Stimulated activated CD8-positive, alpha-beta memory T cell treated with anti-CD3 and anti-CD28 coated beads, Interleukin-4, amount 100 ng/mL, for 24 hours (primary cell): ENCODE results near the gene CADPS.
"Not testable (repeated sequence)": the region's sequence is repeated elsewhere in the genome, so short reads cannot be mapped to it uniquely, and the experiment has no call there.

Source experiments
- DNase-seq: peaks from one replicate; pipeline ENCODE4 v3.0.0-alpha.2; 2020; ENCODE audit warnings: low read depth

Gene CADPS

DNA sequence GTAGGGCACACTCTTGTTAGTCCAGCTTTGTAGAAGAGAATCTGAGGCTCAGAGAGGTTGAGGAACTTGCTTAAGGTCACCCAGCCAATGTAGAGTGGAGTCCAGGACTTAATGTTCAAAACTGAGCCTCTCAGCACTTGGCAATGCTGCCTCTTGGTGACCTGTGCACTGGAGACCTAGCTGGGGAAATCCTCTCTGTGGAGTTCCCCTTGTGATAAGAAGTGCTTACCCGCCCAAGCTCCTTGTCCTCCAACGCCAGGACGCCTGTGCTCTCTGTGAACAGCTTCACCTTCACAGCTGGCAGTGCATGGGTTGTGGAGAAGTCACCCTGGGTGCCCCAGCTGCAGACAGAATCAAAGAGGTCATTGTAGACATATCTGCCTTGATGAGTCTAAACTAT is 282.8 kb downstream of the CADPS start:
- DNase-seq = no peak

DNA sequence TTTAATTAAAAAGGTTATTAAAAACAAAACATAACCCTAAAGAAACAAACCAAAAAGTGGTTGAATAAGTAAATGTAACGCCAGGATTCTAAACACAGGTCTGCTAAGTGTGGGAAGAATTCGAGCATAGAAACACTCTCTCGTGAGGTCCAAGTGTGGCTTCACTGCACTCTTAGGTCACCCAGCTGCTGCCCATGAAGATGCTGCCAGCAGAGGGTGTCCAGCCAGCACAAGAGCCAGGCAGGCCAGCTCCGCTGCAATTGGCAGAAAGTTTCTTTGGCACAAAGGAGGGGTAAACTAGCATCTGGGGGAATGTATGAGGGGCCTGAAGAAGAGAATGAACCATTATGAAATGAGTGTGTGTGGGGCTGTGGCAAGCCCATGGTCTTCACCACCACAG is 286.1 kb downstream of the CADPS start:
- no peak for DNase-seq

DNA sequence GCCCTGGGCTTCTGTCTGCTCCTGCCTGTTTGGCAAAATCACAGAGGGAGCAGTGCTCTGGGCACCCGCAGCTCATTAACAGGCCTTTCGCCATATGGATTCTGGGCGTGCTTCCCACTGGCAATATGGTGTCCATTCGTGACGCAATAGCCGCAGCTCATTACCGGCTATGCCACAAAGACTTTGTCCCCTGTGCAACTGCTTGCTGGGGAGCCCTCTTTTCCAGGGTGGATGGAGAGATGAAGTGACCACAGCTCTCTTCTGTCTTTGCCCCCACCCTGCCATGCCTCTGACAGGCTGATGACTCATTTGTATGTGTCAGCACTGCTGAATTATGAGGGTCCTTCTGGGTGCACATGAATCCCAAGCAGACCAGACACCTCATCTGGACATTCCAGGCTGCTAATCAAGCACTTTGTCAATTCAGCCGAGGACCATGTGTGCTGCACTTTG is 287.6 kb downstream of the CADPS start:
- DNase-seq = no peak

DNA sequence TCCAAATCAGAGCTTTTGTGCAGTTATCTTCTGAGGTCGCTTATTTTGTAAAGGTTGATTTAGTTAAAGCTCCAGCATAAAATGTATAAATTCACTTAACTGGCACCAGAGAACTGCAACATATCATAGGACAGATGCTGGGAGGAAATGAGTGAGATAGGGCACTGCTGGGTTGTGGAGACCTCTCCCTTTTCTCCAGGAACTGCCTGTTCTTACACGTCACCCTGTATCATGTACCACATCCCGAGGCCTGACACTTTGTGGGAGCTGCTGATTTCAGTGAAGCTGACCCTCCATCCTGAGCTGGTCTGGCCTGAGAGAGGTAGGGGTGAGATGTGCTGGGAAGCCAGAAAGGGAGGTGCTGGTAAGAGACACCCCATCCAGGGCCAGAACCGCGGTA is 288.0 kb downstream of the CADPS start:
- no peak for DNase-seq

DNA sequence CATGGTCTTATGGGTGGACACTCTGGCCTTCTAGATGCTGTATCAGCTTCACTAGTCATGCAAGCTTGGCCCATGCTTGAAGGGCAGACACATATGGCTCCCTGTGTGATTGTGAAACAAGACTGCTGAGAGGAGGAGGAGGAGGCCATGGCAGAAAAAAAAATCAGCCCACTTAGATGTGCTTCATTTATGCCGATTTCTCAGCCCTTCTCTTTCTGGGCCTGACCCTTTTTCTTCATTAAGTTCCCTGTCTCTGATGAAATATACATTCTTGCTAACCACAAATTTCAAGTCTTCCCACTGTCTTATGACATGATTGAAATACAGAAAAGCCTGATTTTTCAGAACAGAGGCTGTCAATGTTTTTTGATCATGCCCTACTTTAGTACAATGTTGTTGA is 288.9 kb downstream of the CADPS start:
- no peak for DNase-seq

DNA sequence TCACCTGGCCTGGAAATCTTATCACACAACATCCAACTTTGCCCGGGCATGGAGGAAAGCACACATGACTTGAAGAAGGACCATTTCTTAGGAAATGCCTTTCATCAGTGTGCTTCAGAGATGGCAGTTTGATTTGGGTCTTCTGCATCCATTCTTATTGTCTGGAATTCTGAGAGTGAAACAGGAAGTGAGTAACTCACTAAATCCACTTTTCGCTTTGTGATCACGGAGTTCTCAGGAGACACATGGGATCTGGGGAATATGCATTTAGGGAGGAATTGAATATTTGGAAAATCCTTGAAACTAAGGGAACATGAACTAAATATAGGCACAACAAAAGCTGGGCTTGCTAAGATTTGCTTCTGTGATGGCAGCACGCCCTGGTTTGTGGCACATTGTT is 289.4 kb downstream of the CADPS start:
- no peak for DNase-seq

DNA sequence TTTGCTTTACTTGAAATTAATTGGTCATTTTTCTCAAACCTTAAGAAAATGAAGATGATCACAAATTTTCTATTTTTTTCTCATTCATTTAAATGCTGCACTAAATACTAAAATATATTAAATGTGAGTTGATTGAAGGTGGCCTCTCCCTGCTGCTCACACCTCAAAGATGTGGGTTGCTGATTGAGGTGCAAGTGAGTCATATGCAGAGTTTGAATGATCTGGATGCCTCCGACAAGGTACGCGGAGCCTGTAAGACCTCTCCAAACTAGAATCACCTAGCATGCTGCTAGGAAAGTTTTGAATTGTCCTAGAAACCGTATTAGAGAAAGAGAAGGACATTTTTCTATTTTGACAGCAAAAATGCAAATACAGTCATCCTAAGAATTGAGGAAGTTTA is 290.6 kb downstream of the CADPS start:
- DNase-seq = no peak

DNA sequence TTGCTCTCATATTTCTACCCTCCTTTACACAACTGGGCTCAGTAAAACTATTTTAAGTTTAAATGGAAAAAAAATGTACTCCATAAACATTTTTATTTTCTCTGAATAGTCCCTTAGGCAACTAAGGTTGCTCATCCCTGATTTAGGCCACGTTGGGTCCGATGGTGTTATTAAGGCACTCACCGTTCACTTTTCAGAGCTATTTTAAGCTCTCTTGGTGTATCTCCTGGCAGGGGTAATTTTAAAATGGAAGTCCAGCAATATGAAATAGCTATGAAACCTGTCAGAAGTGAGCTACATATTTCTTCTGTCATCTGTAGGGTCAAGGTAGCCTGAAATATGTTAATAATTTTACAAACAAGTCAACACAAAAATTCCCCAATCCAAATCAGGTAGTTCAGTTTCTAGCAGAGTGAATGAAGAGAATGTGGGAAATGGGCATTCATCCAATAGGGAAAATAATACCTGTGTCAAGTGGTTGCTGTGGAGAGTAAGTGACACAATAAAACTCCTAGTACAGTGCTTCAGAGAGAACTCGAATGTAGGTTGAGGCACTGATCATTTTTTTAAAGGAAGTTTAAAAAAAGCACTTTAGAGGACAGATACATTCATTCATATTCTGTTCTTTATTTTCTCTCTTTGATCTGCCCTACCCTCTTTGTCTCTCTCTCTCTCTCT is 292.6 kb downstream of the CADPS start:
- DNase-seq = no peak

DNA sequence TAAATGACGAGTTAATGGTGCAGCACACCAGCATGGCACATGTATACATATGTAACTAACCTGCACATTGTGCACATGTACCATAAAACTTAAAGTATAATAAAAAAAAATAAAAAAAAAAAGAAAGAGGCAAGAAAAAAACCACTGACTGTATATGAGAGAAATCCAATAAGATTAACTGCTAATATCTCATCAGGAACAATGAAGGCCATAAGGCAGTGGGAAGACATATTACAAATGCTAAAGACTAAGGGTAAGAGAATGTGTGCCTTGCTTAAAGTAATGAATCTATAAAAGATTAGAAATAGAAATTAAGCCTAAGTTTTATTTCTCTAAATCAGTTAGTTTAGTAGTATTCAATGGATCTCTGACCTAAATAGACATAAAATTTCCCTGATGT is 294.7 kb downstream of the CADPS start:
- not testable (repeated sequence) for DNase-seq

DNA sequence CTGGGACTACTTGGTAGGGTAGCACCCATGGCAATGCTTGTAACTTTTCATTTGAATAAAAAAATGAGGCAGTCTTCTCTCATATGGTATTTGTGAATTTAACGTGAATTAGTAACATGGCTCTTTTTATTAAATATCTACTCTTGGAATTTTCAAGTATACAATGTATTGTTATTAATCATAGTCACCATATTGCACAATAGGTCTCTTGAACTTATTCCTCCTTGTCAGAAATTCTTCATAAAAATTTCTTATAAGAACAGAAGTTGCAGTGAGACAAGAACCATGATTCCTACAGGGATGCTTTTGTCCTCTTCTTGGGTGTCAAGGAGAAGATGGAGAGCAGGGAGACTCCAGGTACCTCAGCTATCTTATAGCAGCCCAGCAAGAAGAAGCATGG is 298.1 kb downstream of the CADPS start:
- DNase-seq = no peak

DNA sequence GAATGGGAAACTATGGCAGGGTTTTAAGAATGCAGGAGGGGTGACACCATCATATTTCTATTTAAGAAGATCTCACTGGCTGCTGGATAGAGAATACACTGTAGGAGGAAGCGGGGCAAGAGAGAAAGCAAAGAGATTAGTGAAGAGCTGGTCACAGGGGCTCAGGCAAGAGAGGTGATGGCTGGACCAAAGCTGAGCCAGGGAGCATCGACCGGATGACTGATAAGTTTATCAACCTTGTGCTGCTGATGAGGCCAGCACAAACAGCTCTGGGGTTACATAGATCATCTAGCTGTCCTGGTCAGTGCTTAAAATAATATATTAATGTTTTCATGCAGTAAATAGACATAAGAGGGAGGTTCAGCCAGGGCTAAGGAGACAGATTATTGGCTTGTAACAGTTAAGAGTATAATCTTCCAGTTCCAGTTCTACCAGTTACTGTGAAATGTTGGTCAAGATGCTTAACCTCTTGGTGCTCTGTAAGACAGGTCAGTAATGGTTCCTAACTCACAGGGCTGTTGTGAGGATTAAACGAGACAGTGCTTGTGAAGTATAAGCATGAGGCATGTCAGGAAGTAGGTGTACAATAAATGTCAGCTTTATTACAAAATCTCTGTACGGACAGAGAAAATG is 300.8 kb downstream of the CADPS start:
- DNase-seq = no peak

DNA sequence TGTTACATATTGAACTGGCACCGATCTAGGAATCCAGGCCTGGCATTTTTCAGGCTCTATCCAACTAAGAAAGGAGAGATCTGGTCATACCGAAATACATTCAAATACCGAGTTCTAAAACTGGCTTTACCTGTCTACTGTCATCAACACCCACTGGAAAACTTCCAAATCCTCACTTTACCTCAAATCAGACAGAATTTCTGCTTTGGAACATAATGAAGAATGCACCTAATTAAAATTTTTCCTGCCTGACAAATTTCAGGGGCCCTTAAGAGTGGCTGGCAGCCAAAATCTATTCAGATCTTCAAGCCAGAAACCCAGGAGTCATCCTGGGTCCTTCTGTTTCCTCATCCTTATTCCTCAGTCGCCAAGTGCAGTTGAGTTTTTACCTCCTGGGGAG is 303.3 kb downstream of the CADPS start:
- no peak for DNase-seq

DNA sequence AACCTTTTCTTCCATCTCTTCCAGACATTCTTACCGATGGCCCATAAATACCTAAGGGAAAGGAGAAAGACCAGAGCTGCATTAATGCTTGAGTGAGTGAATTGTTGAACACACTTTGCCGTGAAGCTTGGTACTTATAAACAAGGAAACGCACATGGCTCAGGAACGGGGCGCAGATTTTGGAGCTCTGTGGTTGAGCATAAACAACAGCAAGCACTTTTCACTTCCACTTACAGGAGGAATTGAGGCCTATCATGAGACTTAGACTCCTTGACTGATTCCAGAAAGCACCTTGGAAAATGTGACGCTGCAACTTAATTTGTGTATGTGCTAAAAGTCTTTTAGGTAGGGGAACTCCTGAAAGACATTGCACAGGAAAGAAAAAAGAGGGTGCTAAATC is 304.3 kb downstream of the CADPS start:
- DNase-seq = no peak

DNA sequence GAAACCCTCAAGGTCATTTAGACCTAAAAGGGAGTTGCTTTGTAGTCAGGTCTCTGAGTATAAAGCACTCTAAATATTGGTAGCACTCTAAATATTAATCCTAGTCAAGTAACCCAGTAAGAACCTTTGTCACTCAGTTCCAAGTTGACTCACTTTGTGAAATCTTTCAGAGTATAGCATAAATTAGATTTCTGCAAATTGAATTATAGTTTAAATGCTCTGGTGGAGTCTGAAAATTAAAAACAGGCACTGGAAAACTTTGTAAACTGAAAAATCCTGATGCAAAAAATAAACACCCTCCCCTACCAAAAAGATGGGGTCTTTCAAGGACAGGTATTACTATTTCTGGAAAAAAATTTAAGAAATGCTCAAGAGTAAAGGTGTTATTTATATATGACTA is 305.6 kb downstream of the CADPS start:
- no peak for DNase-seq

DNA sequence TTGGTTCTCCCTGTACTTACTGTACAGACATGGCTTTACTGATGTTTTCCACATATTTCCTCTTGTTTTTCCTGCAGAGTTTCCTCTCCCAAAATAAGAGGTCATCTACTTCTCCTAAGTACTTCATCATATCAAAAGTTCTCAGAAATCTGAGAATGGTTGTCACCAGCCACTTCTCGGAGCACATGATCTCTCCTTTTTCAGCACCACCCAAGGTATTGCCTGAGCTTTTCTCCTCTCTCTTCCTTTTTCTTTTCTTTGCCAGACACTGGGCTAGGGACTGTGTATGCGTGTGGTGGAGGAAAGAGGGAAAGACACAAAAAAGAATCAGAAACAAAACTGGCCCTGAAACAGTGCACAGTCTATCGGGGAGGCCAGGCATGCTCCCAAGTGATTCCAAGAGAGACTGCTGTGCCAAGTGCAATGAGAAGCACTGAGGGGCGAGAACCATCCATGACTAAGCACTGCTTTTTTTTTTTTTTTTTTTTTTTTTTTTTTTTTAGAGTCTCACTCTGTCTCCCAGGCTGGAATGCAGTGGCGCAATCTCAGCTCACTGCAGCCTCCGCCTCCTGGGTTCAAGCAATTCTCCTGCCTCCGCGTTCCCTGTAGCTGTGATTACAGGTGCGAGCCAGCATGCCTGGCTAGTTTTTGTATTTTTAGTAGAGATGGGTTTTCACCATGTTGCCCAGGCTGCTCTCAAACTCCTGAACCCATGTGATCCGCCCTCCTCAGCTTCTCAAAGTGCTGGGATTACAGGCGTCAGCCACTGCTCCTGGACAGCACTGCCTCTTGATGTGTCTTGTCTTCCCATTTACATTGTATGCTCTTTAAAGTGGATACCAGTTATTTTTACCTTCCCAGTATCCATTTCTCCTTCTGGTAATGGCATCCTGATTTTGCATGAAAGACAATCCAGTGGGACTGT is 307.9 kb downstream of the CADPS start:
- DNase-seq = no peak

DNA sequence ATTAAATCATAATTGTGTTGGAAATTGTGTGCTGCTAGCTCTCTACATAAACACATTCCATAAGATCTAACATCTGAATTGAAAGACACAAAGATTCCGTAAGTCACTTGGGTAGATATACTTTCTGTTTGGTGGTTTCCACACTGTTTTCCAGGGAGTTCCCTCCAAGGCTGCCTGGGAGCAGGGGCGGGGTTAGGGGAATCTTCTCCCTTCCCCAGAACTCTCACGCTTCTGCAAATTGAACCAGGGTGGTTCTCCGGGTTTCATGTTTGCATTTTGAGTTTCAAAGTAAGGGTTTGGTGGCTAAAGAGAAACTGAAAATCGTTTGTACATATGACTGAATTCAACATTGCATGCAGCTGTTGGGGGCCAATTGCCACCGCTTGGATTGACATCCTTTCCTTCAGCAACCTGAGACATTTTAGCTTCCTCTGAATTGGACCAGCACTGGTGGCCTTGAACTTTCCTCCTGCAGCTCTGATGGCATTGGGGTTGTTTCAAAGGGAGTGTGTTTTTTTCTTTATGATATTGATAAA is 309.1 kb downstream of the CADPS start:
- DNase-seq = no peak

DNA sequence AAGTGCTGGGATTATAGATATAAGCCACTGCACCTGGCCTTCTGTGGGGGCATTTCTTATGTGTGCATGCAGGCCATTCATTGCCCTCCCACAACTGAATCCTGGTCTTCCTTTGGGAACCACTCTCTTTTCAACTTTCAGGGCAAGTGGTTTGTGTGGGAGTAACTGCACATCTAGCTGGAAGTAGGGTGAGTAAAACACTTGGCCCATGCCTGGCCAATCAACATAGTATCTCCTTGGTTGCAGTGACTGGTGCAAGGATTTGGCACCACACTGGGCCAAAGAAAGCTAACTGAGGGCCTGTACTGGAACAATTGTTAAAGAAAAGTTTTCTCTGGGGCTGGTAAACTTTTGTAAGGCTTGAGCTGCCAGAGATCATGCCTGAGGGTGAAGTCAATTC is 312.6 kb downstream of the CADPS start:
- no peak for DNase-seq

DNA sequence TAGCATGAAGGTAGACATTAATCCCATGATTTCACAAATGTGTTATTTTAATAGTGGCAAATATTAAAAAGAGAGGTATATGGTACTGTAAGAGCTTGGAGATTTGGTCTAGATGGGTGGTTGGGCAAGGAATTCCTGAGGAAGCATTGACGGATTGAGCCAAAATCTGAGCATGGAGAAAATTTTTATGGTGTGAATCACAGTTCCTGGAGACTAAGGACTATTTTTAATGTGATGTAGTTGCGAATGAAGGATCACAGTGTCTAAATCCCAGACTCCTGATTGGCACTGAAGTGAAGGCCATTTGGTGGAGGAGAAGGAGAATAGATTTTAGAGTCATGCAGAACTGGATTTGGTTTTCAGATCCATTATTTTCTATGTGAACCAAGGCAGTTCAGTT is 313.2 kb downstream of the CADPS start:
- DNase-seq = no peak

DNA sequence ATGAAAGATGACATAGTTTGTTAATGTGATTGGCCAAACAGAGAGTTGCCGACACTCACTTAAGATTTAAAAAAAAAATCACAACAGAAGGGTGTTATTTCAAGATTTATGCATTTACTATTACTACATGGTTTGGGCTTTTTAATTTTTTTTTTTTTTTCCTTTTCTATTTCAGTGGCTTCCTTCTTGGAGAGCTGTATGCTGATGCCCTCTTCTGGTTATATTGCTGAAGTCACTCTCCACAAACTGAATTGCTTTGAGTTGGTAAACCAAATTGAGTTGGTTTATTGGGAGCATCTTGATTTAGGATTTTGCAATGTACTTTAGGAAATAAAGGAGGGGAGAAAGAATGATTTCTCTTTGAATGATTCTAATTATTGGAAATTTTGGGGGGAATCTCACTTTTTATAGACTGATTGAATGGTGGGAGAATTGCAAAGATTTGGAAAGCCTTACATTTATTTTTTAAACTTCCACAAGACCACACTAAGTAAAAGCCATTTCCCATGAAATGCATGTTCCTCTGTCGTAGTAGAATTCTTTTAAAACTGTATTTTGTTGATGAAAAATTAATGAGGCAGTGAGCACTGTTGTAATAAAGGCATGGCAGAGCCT is 315.3 kb downstream of the CADPS start:
- DNase-seq = no peak

DNA sequence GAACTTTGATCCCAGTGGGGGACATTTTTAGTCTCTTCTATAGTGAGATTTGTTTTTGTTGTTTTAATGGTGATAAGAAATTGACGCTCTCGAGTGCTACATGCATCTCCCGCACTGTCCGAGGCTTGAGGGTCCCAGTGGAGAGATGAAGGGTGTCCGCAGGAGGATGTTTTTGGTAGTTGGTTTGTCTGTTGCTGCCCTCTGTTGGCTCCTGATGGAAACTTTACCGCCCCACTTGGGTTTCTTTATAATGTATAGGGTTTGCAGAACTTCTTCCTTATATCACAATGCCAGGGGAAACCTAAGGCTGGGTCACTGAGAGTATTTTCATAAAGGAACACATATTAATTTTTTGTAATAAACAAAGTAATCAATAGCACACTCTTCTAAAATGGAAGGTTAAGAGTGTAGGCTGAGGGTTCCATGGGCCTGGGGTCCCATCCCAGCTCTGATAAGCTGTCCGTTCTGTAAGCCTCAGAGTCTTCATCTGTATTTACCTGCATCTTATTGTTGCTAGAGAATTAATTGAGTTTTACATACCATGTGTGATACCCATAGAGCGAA is 316.6 kb downstream of the CADPS start:
- DNase-seq = no peak

DNA sequence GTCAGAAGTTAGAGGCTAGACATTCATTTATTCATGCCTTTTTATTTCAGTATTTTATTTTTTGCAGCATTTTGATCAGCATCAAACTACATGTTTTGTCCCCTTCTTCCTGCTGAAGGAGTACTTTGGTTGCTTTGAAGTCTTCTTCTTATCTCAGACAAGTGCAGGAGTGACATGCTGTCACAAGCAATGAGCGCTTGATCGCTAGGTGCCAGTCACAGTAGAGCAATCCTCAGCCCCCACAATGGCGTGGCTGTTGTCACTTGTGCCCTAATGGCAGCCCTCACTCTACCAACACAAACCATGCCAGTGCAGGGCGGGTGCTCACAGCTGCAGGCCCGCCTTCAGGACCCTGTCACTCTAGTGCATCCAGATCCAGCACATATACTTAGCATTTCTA is 317.2 kb downstream of the CADPS start:
- no peak for DNase-seq

DNA sequence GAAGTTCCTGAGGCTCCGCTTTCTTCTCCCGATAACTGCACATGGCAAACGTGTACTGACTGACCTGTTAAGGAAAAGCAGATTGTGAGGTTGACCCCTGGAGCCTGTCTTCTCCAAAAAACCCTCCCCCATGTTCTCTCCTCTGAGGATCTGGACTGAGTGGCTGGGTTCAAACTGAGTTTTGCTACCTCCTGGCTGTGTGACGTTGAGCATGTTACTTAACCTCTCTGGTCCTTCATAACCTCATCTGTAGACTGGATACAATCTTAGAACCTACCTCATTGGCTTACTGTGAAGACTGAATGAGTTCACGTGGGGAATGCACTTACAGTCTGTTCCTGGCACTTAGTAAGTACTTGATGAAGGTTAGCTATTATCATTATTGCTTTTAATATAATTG is 317.8 kb downstream of the CADPS start:
- DNase-seq = no peak
